MCF 10A (cell line): ENCODE data around the gene MTSS2. TPM values are rescaled to one million over a fixed set of nuclear protein-coding genes. Genes with fewer than 3 reads are reported as not detected.

Source experiments
- BruUV-seq: library from RNA; stranded (reverse); fragments of 400-500 nt; replicated peaks from 2 replicates; lab custom pipeline; 2021; lab: Mats Ljungman, UMichigan
- CTCF ChIA-PET: fragments of 300-600 bp; sonication (Branson Sonifier 250); formaldehyde crosslinking; extraction: SDS; loops from one replicate; lab custom pipeline; 2021; ENCODE audit warnings: antibody characterized with exemption, inconsistent platforms; lab: Yijun Ruan, JAX
- POLR2A ChIA-PET: fragments of 300-600, 350-650 bp; sonication (Branson Sonifier 250); formaldehyde crosslinking; extraction: SDS; loops from one replicate; lab custom pipeline; 2020; ENCODE audit warnings: antibody characterized with exemption, inconsistent platforms; lab: Yijun Ruan, JAX
- DNase-seq: peaks from one replicate; pipeline ENCODE4 v3.0.0-alpha.2; 2018; ENCODE audit not compliant: unreplicated experiment
- H3K27ac Mint-ChIP-seq: one replicate; pipeline ENCODE4 v1.8.0; 2022; ENCODE audit warnings: mild to moderate bottlenecking, low read depth, mixed read lengths; ENCODE audit not compliant: unreplicated experiment
- H3K27me3 Mint-ChIP-seq: one replicate; pipeline ENCODE4 v1.8.0; 2022; ENCODE audit warnings: mixed read lengths; ENCODE audit not compliant: insufficient read depth, unreplicated experiment
- H3K36me3 Mint-ChIP-seq: one replicate; pipeline ENCODE4 v1.8.0; 2022; ENCODE audit warnings: mild to moderate bottlenecking, moderate library complexity, mixed read lengths; ENCODE audit not compliant: insufficient read depth, unreplicated experiment
- H3K4me1 Mint-ChIP-seq: one replicate; pipeline ENCODE4 v1.8.0; 2022; ENCODE audit warnings: mixed read lengths; ENCODE audit not compliant: insufficient read depth, unreplicated experiment
- H3K4me3 Mint-ChIP-seq: one replicate; pipeline ENCODE4 v1.8.0; 2022; ENCODE audit warnings: mild to moderate bottlenecking, moderate library complexity, mixed read lengths; ENCODE audit not compliant: unreplicated experiment
- H3K9me3 Mint-ChIP-seq: one replicate; pipeline ENCODE4 v1.8.0; 2022; ENCODE audit warnings: mixed read lengths; ENCODE audit not compliant: unreplicated experiment
- intact Hi-C: fragments of 100-400 bp; cut with micrococcal nuclease; formaldehyde crosslinking; loops from 2 replicates; pipeline ENCODE4 v1.14.1; 2022
- total RNA-seq: library from RNA; stranded (reverse); gene quantifications from 2 replicates; pipeline ENCODE4 v1.2.3, GENCODE V29; 2022
- TF ChIP-seq, protein P1 (sequence below): fragments of 200-600 bp; IDR thresholded peaks from one replicate; pipeline ENCODE4 v1.8.0; 2022; ENCODE audit warnings: antibody characterized with exemption, mild to moderate bottlenecking; ENCODE audit not compliant: unreplicated experiment

MTSS2 gene
- total RNA-seq, 1 experiment from 2014 or later = 75.8 TPM

DNA sequence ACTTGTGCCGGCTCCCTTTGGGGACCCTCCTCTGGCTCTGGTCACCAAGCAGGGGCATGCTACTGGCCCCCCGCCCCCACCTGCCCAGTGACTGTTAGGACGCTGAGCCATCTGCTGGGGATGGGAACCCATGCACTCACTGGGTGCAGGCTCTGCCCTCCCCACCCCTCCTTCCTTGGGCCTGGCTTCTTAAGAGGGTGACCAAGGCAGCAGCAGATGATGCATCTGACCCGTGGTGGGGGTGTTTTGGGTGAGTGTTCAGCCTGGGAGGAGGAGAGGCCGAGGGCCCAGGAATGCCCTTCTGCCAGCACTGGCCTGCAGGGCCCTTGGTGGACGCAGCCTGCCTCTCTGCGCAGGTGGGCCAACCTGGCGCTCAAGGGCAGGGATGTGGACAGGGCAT is 19.2 kb upstream of the MTSS2 start:
- POLR2A ChIA-PET = interaction anchor here (1.4 kb wide), 1 partner anchor 10 kb away, joined by 7 read pairs; no protein-coding TSS in a partner anchor

DNA sequence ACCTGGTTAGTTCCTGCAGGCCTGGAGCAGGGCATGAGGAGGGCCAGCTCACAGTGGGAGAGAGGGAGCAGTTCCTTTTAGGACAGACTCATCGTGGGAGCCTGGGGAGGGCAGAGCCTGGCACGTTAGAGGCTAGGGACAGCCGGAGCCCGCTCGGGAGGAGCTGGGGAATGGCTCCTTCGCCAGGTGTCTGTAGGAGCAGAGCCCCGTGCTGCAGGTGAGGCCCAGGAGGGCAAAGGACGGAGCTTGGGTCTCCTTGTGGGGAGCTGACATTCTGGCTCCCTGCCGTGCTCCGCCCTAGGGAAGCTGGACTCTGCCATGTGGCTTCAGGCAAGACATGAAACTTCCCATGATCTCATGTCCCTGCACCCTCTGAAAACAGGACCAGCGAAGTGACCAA is 18.7 kb upstream of the MTSS2 start:
- intact Hi-C loops = no loop called here
- H3K9me3 Mint-ChIP-seq = no peaks in the 10 kb centered on the region
- peaks cover 33% of the 10 kb centered on the region for H3K4me1 Mint-ChIP-seq
- no TSS peak for BruUV-seq
- H3K36me3 Mint-ChIP-seq = no peaks in the 10 kb centered on the region
- H3K27ac Mint-ChIP-seq = no peak overlapping the region
- TF ChIP-seq, protein P1, sequence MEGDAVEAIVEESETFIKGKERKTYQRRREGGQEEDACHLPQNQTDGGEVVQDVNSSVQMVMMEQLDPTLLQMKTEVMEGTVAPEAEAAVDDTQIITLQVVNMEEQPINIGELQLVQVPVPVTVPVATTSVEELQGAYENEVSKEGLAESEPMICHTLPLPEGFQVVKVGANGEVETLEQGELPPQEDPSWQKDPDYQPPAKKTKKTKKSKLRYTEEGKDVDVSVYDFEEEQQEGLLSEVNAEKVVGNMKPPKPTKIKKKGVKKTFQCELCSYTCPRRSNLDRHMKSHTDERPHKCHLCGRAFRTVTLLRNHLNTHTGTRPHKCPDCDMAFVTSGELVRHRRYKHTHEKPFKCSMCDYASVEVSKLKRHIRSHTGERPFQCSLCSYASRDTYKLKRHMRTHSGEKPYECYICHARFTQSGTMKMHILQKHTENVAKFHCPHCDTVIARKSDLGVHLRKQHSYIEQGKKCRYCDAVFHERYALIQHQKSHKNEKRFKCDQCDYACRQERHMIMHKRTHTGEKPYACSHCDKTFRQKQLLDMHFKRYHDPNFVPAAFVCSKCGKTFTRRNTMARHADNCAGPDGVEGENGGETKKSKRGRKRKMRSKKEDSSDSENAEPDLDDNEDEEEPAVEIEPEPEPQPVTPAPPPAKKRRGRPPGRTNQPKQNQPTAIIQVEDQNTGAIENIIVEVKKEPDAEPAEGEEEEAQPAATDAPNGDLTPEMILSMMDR = no peak
- no peak overlapping the region for H3K4me3 Mint-ChIP-seq
- ChIA-PET CTCF (interaction anchor here (0.7 kb wide), 1 partner anchor 67 kb away, joined by 5 read pairs; no protein-coding TSS in a partner anchor), POLR2A (no interaction called here)
- no peak for DNase-seq
- H3K27me3 Mint-ChIP-seq = no peaks in the 10 kb centered on the region

More for the DNA sequence above, 19.2 kb upstream of the MTSS2 start:
- Mint-ChIP-seq H3K9me3 (no peaks in the 10 kb centered on the region), H3K27me3 (no peaks in the 10 kb centered on the region), H3K27ac (no peak overlapping the region), H3K4me3 (no peak overlapping the region), H3K36me3 (no peaks in the 10 kb centered on the region), H3K4me1 (peaks cover 33% of the 10 kb centered on the region)
- TF ChIP-seq, protein P1 = no peak
- intact Hi-C loops = no loop called here
- no peak for DNase-seq
- CTCF ChIA-PET = interaction anchor here (0.7 kb wide), 1 partner anchor 66 kb away, joined by 5 read pairs; no protein-coding TSS in a partner anchor
- BruUV-seq = no TSS peak

DNA sequence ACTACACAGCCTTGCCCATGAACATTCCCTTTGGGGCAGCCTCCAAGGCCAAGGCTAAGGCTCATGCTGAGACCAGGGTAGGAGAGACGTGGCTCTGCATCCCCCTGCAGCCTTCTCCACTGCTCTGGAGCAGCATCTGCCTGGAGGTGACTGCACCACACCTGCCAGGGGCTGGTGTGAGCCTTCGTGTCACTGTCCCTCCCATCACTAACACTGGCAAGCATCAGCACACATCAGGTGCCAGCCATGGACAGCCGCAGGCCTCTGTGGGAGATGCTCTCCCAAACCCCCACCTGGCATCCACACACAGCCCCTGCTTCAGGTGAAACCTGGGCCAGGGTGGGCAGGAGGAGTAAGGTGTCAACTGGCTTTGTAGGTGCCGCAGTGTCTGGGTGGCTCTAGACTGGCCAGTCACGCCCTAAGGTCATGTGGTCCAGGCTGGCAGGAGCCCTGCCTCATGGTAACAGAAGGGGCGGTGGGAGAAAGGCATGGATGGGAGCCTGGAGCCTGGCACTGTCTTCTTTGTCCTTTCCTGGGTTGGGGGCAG is 18.1 kb upstream of the MTSS2 start:
- DNase-seq = no peak
- no peaks in the 10 kb centered on the region for H3K27me3 Mint-ChIP-seq
- CTCF ChIA-PET = no interaction called here
- no peak overlapping the region for H3K4me3 Mint-ChIP-seq
- no peaks in the 10 kb centered on the region for H3K9me3 Mint-ChIP-seq
- POLR2A ChIA-PET = no interaction called here
- intact Hi-C loops = no loop called here
- H3K36me3 Mint-ChIP-seq = no peaks in the 10 kb centered on the region
- H3K4me1 Mint-ChIP-seq = peaks cover 38% of the 10 kb centered on the region
- TF ChIP-seq, protein P1 = no peak
- H3K27ac Mint-ChIP-seq = no peak overlapping the region
- BruUV-seq = no TSS peak

DNA sequence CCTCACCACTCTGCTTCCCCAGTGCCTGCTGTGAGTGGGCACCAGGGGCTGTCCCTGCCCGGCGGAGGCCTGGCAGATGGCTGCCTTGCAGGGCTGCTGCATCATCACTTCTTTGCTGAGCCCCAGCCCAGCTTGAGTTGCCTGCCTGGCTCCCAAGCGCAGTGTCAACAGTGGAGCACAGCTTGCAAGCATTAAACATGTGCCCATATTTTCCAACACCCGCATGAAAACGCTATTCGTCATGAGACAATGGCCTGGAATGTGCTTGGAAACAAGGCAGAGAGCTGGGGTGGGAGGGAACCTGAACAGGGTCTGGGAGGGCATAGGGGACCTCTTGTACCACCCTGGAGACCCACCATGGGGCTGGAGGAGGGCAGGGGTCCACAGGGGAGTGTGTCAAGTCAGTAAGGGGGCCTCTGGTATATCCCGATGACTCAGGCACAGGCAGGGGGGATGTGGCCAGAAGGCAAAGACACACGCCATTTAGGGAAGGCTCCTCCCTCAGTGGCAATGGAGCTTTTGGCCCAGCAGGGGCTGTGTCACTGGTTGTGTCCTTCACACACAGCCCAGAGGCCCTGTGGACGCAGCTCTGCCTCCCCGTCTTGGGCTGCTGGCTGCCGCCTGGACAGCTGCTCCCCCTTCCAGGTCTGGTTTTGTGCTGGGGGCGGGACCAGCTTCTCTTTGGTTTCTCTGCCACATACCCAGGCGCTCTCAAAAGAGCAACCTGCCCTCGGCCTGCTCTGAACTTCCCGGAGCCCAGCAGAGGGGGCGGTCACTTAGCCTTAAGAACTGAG is 17.4 kb upstream of the MTSS2 start:
- Mint-ChIP-seq H3K4me3 (no peak overlapping the region), H3K4me1 (peaks cover 39% of the 10 kb centered on the region), H3K27ac (no peak overlapping the region), H3K36me3 (no peaks in the 10 kb centered on the region), H3K9me3 (no peaks in the 10 kb centered on the region), H3K27me3 (no peaks in the 10 kb centered on the region)
- ChIA-PET POLR2A (interaction anchor here (0.7 to 3.9 kb wide), 2 partner anchors 12 to 1011 kb away, joined by 4 to 18 read pairs; no protein-coding TSS in a partner anchor), CTCF (interaction anchor here (1.2 to 2.0 kb wide), 3 partner anchors 12 to 69 kb away, joined by 3 to 10 read pairs (median 8); no protein-coding TSS in a partner anchor)
- DNase-seq = no peak
- intact Hi-C loops = no loop called here
- TF ChIP-seq, protein P1 = no peak
- BruUV-seq = no TSS peak
